PC-3 (cell line): ENCODE results near the gene IL11RA. TPM values are rescaled to one million over a fixed set of nuclear protein-coding genes. Genes with fewer than 3 reads are reported as not detected.

Experiments used
- ATAC-seq: fragments of 200-7000 bp; cut with Tn5 transposase; 2 replicates; pipeline ENCODE4 v1.9.1; 2020; ENCODE audit warnings: mild to moderate bottlenecking, moderate library complexity
- BruUV-seq: library from RNA; stranded (reverse); fragments of 400-500 nt; replicated peaks from 2 replicates; lab custom pipeline; 2021; lab: Mats Ljungman, UMichigan
- CTCF ChIA-PET: fragments of 300-600 bp; sonication (Branson Sonifier 250); formaldehyde crosslinking; loops from one replicate; lab custom pipeline; 2022; ENCODE audit warnings: antibody characterized with exemption; lab: Charles Lee
- POLR2A ChIA-PET: fragments of 300-600 bp; sonication (Branson Sonifier 250); formaldehyde crosslinking; loops from one replicate; lab custom pipeline; 2022; ENCODE audit warnings: antibody characterized with exemption; ENCODE audit not compliant: unreplicated experiment; lab: Charles Lee
- DNase-seq: peaks from one replicate; pipeline ENCODE4 v3.0.0-alpha.2; 2015
- H2AFZ ChIP-seq: fragments of 300-600 bp; sonication (generic); 2 replicates; pipeline ENCODE4 v1.6.0; 2016; ENCODE audit warnings: antibody characterized with exemption, low read length
- H3F3A ChIP-seq: fragments of 300-600 bp; sonication (generic); one replicate; pipeline ENCODE4 v1.6.0; 2017; ENCODE audit warnings: antibody characterized with exemption, low read length, control low read depth, mild to moderate bottlenecking; ENCODE audit not compliant: unreplicated experiment
- H3K27ac ChIP-seq: fragments of 300-600 bp; sonication (generic); 2 replicates; pipeline ENCODE4 v1.5.1; 2016; ENCODE audit warnings: mild to moderate bottlenecking, low read length
- H3K27me3 ChIP-seq: fragments of 300-600 bp; sonication (generic); 2 replicates; pipeline ENCODE4 v1.6.1; 2016; ENCODE audit warnings: low read length, mixed read lengths
- H3K36me3 ChIP-seq: fragments of 300-600 bp; sonication (generic); 2 replicates; pipeline ENCODE4 v1.6.1; 2016; ENCODE audit warnings: low read depth, mixed run types, low read length, mixed read lengths
- H3K4me1 ChIP-seq: fragments of 300-600 bp; sonication (generic); 2 replicates; pipeline ENCODE4 v1.5.1; 2016; ENCODE audit warnings: low read length; ENCODE audit not compliant: insufficient read depth
- H3K4me2 ChIP-seq: fragments of 300-600 bp; sonication (generic); 2 replicates; pipeline ENCODE4 v1.6.0; 2016; ENCODE audit warnings: low read length
- H3K4me3 ChIP-seq: fragments of 300-600 bp; sonication (generic); 2 replicates; pipeline ENCODE4 v1.5.1; 2016; ENCODE audit warnings: mild to moderate bottlenecking, low read length, mixed read lengths
- H3K79me2 ChIP-seq: fragments of 300-600 bp; sonication (generic); 2 replicates; pipeline ENCODE4 v1.6.1; 2017; ENCODE audit warnings: low read length, mixed read lengths
- H3K9ac ChIP-seq: fragments of 300-600 bp; sonication (generic); 2 replicates; pipeline ENCODE4 v1.6.0; 2016; ENCODE audit warnings: mild to moderate bottlenecking, low read length
- H3K9me2 ChIP-seq: fragments of 300-600 bp; sonication (generic); replicated peaks from 2 replicates; pipeline ENCODE4 v1.6.1; 2016; ENCODE audit warnings: mixed run types, low read length, mixed read lengths
- H3K9me3 ChIP-seq: fragments of 300-600 bp; sonication (generic); 2 replicates; pipeline ENCODE4 v1.6.1; 2016; ENCODE audit warnings: low read length, mixed read lengths
- H4K20me1 ChIP-seq: fragments of 300-600 bp; sonication (generic); 2 replicates; pipeline ENCODE4 v1.6.1; 2016; ENCODE audit warnings: low read length, mixed read lengths
- EZH2 ChIP-seq: fragments of 300-600 bp; sonication (generic); IDR thresholded peaks from one replicate; pipeline ENCODE4 v1.6.1; 2017; ENCODE audit warnings: antibody characterized with exemption, mild to moderate bottlenecking, low read length; ENCODE audit not compliant: unreplicated experiment
- EZH2phosphoT487 ChIP-seq: fragments of 300-600 bp; sonication (generic); IDR thresholded peaks from 2 replicates; pipeline ENCODE4 v1.6.1; 2018; ENCODE audit warnings: mild to moderate bottlenecking, antibody characterized with exemption, low read length, borderline replicate concordance
- intact Hi-C: fragments of 100-400 bp; cut with micrococcal nuclease; formaldehyde crosslinking; loops from 2 replicates; pipeline ENCODE4 v1.9.0; 2023
- total RNA-seq: library from RNA; depleted of rRNA; stranded (reverse); fragments of >200 nt; gene quantifications from 2 replicates; pipeline ENCODE4 v1.2.3, GENCODE V29; 2014
- TF ChIP-seq, protein P1 (sequence below): fragments of 300-600 bp; sonication (generic); conservative IDR thresholded peaks from 2 replicates; pipeline ENCODE4 v1.5.1; 2017; ENCODE audit warnings: antibody characterized with exemption, low read depth, mild to moderate bottlenecking, low read length

Gene IL11RA
- total RNA-seq, 1 experiment from 2014 or later: 8.3 TPM

DNA sequence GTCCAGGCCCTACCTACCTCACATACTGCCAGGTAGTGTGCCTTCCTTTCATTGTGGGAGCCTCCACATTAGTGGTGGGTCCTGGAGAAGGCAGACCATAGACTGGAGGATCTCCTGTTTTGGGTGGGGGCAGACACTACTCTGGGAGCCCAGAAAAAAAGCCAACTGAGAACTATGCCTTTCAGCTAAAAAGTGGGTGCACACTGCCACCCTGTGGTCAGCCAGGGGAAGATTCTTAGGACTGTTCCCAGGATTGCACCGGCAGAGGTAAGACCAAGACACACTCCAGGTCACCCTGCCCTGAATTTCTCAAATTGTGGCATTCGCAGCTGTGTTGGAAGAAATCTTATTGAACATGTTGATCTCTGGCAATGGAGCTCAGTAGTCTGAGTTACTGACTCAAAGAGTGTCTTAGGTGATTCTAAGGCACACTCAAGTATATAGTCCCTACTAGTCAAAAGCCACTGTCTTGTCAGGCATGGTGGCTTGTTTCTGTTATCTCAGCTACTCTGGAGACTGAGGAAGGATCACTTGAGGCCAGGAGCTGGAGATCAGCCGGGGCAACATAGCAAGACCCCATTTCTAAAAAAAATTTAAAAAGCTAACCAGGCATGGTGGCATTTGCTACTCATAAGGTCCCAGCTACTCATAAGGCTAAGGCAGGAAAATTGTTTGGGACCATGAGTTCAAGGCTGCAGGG, 18.0 kb upstream of the IL11RA start:
- Histone ChIP-seq H3K9ac (no peak overlapping the region), H3K79me2 (peaks cover 25% of the 10 kb centered on the region), H2AFZ (no peak overlapping the region), H3K27me3 (peaks cover 7% of the 10 kb centered on the region), H3F3A (no peaks in the 10 kb centered on the region), H3K27ac (no peak overlapping the region), H3K36me3 (no peaks in the 10 kb centered on the region), H3K9me2 (no peaks in the 10 kb centered on the region), H3K4me2 (no peak overlapping the region), H3K4me1 (peaks cover 5% of the 10 kb centered on the region; the same call in 1 of the 2 replicates), H3K4me3 (no peak overlapping the region), H4K20me1 (0 out of 2 replicates have a peak, but pooled peaks cover 4% of the 10 kb centered on the region), H3K9me3 (no peaks in the 10 kb centered on the region)
- BruUV-seq: no TSS peak
- ATAC-seq: peak; percentile 42
- ChIA-PET CTCF (interaction anchor here (0.5 to 1.1 kb wide), 5 partner anchors 13 to 753 kb away, joined by 3 to 6 read pairs (median 4); partner anchors contain the start of gene GALT), POLR2A (no interaction called here)
- peak; percentile 56 for DNase-seq
- TF ChIP-seq, protein P1, sequence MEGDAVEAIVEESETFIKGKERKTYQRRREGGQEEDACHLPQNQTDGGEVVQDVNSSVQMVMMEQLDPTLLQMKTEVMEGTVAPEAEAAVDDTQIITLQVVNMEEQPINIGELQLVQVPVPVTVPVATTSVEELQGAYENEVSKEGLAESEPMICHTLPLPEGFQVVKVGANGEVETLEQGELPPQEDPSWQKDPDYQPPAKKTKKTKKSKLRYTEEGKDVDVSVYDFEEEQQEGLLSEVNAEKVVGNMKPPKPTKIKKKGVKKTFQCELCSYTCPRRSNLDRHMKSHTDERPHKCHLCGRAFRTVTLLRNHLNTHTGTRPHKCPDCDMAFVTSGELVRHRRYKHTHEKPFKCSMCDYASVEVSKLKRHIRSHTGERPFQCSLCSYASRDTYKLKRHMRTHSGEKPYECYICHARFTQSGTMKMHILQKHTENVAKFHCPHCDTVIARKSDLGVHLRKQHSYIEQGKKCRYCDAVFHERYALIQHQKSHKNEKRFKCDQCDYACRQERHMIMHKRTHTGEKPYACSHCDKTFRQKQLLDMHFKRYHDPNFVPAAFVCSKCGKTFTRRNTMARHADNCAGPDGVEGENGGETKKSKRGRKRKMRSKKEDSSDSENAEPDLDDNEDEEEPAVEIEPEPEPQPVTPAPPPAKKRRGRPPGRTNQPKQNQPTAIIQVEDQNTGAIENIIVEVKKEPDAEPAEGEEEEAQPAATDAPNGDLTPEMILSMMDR: peak; percentile 82
- no peak for TF ChIP-seq EZH2
- intact Hi-C loops: loop anchor here (1.0 kb wide), 1 partner anchor 21 kb away; no protein-coding TSS in a partner anchor

DNA sequence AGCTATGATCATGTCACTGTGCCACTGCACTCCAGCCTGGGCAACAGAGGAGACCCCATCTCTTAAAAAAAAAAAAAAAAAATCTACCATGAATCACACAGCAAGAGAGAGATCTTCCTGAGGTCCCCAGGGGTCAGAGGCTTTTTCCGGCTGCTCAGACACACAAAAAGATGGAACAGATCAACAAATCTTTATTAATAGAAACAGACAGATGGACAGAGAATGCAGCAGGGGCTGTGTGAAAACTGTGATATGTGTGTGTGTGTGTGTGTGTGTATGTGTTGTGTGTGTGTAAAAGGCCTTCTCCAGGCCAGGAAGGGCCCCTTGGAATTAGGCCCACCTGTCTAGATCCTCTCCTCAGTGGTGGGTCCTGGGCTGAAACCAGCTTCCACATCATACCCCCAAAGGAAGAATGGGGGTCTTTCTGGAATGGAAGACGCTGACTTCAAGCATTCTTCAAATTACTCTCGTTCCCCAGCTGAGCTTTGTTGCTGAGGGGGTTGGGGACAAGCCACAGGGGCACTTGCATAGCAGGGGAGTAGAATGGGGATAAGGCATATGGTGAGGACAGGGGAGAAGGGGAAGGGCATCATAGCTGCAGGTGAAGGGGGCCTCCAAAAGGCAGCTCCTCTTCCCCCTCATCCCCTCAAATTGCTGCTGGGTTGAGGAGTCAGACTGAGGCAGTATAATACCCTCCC, 17.3 kb upstream of the IL11RA start:
- Histone ChIP-seq H3K4me1 (peaks cover 5% of the 10 kb centered on the region; the same call in 1 of the 2 replicates), H3K9me2 (no peaks in the 10 kb centered on the region), H3K4me2 (no peak overlapping the region), H3K27ac (no peak overlapping the region), H3K36me3 (no peaks in the 10 kb centered on the region), H2AFZ (no peak overlapping the region), H3K9me3 (no peaks in the 10 kb centered on the region), H3F3A (no peaks in the 10 kb centered on the region), H4K20me1 (0 out of 2 replicates have a peak, but pooled peaks cover 4% of the 10 kb centered on the region), H3K9ac (no peak overlapping the region), H3K27me3 (0 out of 2 replicates have a peak, but pooled peaks cover under 1% of the 10 kb centered on the region), H3K4me3 (no peak overlapping the region), H3K79me2 (peaks cover 25% of the 10 kb centered on the region)
- DNase-seq (no peak), ATAC-seq (no peak)
- intact Hi-C loops: loop anchor here (1.0 kb wide), 1 partner anchor 21 kb away; no protein-coding TSS in a partner anchor
- POLR2A ChIA-PET: no interaction called here
- CTCF ChIA-PET: interaction anchor here (0.5 to 1.1 kb wide), 4 partner anchors 12 to 752 kb away, joined by 3 to 6 read pairs (median 4); partner anchors contain the start of gene GALT
- BruUV-seq: TSS peak; percentile 37
- TF ChIP-seq EZH2 (no peak), EZH2phosphoT487 (no peak)
- TF ChIP-seq, protein P1: no peak
